ENCODE measurements around the gene MAPK6. TPM values are rescaled to one million over a fixed set of nuclear protein-coding genes. Genes with fewer than 3 reads are reported as not detected.

Gene MAPK6
- total and polyA plus RNA-seq, 12 donors, result 2.9 to 48.0 (median 17.1) TPM

DNA sequence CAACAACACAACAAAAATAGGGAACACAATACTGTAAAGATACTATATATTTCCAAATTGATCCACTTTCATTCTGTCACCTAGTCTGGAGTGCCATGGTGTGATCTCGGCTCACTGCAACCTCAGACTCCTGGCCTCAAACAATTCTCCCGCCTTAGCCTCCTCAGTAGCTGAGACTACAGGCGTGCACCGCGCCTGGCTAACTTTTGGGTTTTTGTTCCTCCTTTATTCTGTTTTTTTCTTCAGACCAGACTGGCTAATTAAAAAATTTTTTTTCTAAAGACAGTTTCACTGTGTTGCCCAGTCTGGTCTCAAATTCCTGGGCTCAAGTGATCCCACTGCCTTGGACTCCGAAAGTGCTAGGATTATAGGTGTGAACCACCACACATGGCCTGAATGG is 88.2 kb downstream of the MAPK6 start:
- no peaks in the 10 kb centered on the region for H3K36me3 ChIP-seq (replicated peaks in 1 of 2)
- H3K9me3 ChIP-seq (replicated peaks in 1 of 3), result no peaks in the 10 kb centered on the region
- peaks cover 7 to 20% of the 10 kb centered on the region in 2 donors for H3K4me1 ChIP-seq (replicated peaks in 1 of 2)
- TF ChIP-seq, protein P1, sequence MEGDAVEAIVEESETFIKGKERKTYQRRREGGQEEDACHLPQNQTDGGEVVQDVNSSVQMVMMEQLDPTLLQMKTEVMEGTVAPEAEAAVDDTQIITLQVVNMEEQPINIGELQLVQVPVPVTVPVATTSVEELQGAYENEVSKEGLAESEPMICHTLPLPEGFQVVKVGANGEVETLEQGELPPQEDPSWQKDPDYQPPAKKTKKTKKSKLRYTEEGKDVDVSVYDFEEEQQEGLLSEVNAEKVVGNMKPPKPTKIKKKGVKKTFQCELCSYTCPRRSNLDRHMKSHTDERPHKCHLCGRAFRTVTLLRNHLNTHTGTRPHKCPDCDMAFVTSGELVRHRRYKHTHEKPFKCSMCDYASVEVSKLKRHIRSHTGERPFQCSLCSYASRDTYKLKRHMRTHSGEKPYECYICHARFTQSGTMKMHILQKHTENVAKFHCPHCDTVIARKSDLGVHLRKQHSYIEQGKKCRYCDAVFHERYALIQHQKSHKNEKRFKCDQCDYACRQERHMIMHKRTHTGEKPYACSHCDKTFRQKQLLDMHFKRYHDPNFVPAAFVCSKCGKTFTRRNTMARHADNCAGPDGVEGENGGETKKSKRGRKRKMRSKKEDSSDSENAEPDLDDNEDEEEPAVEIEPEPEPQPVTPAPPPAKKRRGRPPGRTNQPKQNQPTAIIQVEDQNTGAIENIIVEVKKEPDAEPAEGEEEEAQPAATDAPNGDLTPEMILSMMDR (IDR thresholded peaks at IDR 0.05), result no peak
- TF ChIP-seq POLR2A (IDR thresholded peaks at IDR 0.05), result no peak
- no peak overlapping the region for H3K27ac ChIP-seq
- 93 to 98% (median 95%) methylated on average over 6 of the region's 6 CpGs for WGBS, 4 donors
- DNase-seq, result no peak
- no peaks in the 10 kb centered on the region for H3K27me3 ChIP-seq
- H3K4me3 ChIP-seq, result no peak overlapping the region
- intact Hi-C loops (cut with DNase I), result no loop called here

DNA sequence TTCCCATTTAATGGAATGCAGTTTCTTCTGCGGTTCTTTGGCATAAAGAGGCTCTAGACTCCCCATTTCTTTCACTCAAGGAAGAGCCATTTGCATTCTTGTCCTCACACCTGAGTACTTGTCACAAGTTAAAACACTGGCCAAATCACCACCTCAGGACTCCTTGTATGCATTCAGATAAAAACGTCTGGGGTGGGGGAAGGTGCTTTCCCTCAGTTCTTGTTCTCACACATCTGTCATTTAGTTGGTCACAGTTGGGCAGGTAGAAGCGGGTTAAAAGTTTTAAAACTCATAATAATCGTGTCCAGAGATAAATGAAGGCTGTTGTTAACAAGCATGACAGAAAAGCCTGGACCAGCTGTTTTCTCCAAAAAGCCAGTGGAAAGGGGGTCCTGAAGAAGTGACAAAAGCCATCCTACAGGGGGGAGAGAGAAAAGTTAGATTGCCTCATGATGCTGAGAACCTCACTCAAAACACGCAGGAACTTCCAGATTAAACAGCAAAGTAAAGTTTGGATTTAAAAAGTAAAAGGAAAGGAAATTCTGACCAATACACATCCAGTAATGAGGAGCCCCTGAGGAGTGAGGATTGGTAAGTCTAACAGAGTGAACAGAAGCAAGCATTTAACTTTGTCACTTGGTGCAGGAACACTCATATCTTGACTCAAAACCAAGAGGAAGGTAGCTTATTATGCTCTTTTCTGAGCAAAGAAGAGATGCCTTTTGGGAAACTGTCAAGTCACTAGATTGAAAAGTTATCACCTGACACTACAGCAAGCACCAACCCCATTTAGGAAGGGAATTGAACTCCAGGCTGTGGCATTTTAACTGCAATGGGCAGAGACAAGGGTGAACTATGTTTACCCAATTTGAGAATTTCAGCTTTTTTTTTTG is 90.8 kb downstream of the MAPK6 start:
- H3K27me3 ChIP-seq, result no peaks in the 10 kb centered on the region
- intact Hi-C loops (cut with DNase I), result no loop called here

GRCh38 chr15:52111517-52112202 is 92.6 kb downstream of the MAPK6 start:
- no peaks in the 10 kb centered on the region for H3K36me3 ChIP-seq (replicated peaks in 1 of 2)
- H3K4me3 ChIP-seq, result peak overlapping the region in 1 of 4 donors; percentile 46
- H3K27ac ChIP-seq, result peak overlapping the region in 3 of 5 donors; percentile 11 to 69 (median 64)
- peak in 2 of 7 donors; percentile 15 to 35 for DNase-seq
- H3K4me1 ChIP-seq (replicated peaks in 1 of 2), result peaks cover 7 to 12% of the 10 kb centered on the region in 2 donors
- no peaks in the 10 kb centered on the region for H3K9me3 ChIP-seq (replicated peaks in 1 of 3)
- no peak for TF ChIP-seq POLR2A (IDR thresholded peaks at IDR 0.05)
- TF ChIP-seq, protein P1 (IDR thresholded peaks at IDR 0.05), result no peak
- 37 to 72% (median 50%) methylated on average over 9 to 32 of the region's 32 CpGs for WGBS, 4 donors
- no peaks in the 10 kb centered on the region for H3K27me3 ChIP-seq
- intact Hi-C loops (cut with DNase I), result no loop called here

More for the DNA sequence above, 90.8 kb downstream of the MAPK6 start:
- H3K4me3 ChIP-seq, result no peak overlapping the region
- TF ChIP-seq, protein P1 (IDR thresholded peaks at IDR 0.05), result no peak
- no peak for TF ChIP-seq POLR2A (IDR thresholded peaks at IDR 0.05)
- no peaks in the 10 kb centered on the region for H3K36me3 ChIP-seq (replicated peaks in 1 of 2)
- peaks cover 0 to 6% of the 10 kb centered on the region in 2 donors for H3K4me1 ChIP-seq (replicated peaks in 1 of 2)
- H3K9me3 ChIP-seq (replicated peaks in 1 of 3), result no peaks in the 10 kb centered on the region
- 70 to 82% (median 75%) methylated on average over 5 of the region's 5 CpGs for WGBS, 4 donors
- H3K27ac ChIP-seq, result no peak overlapping the region
- DNase-seq, result no peak

DNA sequence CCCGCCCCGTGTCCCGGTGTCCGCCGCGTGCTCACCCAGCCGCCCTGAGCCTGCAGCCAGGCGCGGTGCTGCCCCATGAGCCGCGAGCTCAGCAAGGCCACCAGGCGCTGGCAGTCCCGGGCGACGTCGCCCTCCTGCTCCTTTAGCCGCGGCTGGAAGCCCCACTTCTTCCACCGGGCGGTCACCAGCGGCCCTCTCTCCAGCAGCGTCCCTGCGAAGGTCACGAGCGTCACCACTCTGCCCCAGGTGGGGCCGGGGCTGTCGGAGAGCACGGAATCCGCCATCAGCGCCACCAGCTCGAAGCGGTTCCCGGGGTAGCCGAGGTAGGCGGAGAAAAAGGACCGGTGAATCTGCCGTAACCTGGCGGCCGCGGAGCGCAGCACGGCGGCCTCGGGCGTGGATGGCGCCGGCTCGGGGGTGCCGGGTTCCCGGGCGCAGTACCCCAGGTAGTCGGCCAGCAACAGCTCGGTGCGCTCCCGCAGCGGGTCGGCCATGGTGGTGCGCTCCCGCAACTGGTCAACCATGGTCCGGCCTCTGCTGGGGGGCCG is 93.3 kb downstream of the MAPK6 start:
- DNase-seq, result peak in 6 of 7 donors; percentile 44 to 63 (median 57)
- peak overlapping the region in 1 of 4 donors; percentile 46 for H3K4me3 ChIP-seq
- 0 to 3% (median 2%) methylated on average over 4 to 61 of the region's 61 CpGs for WGBS, 4 donors
- no peak for TF ChIP-seq POLR2A (IDR thresholded peaks at IDR 0.05)
- TF ChIP-seq, protein P1 (IDR thresholded peaks at IDR 0.05), result peak in 3 of 6 experiments; percentile 14 to 37 (median 22)
- no peaks in the 10 kb centered on the region for H3K9me3 ChIP-seq (replicated peaks in 1 of 3)
- H3K4me1 ChIP-seq (replicated peaks in 1 of 2), result peaks cover 13% of the 10 kb centered on the region in 2 donors
- H3K27me3 ChIP-seq, result no peaks in the 10 kb centered on the region
- H3K36me3 ChIP-seq (replicated peaks in 1 of 2), result no peaks in the 10 kb centered on the region
- intact Hi-C loops (cut with DNase I), result no loop called here
- H3K27ac ChIP-seq, result peak overlapping the region in 3 of 5 donors; percentile 11 to 69 (median 64)

Data from adrenal gland (tissue), 12 donors.